ENCODE data around the gene ABLIM3. TPM values are rescaled to one million over a fixed set of nuclear protein-coding genes. Genes with fewer than 3 reads are reported as not detected.
"Not testable (repeated sequence)": the region's sequence is repeated elsewhere in the genome, so short reads cannot be mapped to it uniquely, and the experiment has no call there.

The ABLIM3 gene
- total and polyA plus RNA-seq, 2 donors, result 1.4 to 7.3 TPM

DNA sequence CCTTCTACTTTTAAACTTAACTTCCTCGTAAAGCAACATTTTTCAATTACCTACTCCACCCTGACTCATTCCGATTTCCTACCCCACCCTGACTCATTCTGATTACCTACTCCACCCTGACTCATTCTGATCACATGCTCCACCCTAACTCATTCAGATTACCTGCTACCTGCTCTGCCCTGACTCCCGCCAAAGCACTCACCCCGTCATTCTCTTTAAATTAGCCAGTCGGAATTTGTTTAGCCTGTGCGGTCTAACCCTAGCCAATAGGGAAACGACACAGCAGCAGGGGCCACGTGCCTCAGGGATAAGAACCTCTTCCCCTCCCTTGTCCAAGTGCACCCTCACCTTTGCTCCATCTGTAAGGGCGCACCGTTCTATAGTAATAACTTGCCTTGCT, 46.3 kb downstream of the ABLIM3 start:
- WGBS, result 97% methylated on average over 10 of the region's 10 CpGs
- DNase-seq (ENCODE audit: low read depth in 6 of 9, low spot score in 9 of 9), result not testable (repeated sequence)

DNA sequence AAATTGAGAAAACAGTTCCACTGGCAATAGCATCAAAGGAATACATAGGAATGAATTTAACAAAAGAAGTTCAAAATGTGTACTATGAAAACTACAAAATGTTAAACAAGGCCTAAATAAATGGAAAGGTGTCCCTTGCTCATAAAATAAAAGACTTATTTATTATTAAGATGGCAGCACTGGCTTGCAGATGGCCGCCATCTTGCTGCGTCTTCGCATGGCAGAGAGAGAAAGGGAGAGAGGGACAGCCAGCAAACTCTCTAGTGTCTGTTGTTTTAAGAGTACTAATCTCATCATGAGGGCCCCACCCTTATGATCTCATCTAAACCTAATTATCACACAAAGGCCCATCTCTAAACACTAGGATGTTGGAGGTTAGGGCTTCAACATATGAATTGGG, 47.1 kb downstream of the ABLIM3 start:
- Histone ChIP-seq H3K27me3 (ENCODE audit: control insufficient read depth in 2 of 2, insufficient read depth in 1 of 2, low read length in 1 of 2) (no peaks in the 10 kb centered on the region), H3K27ac (ENCODE audit: low read depth in 1 of 2, low read length in 1 of 2) (no peak overlapping the region), H3K4me1 (ENCODE audit: control insufficient read depth in 2 of 2, insufficient read depth in 2 of 2, low read length in 2 of 2) (no peaks in the 10 kb centered on the region), H3K36me3 (ENCODE audit: control insufficient read depth in 2 of 2, insufficient read depth in 2 of 2, low read length in 1 of 2) (no peaks in the 10 kb centered on the region), H3K4me3 (ENCODE audit: low read length in 2 of 2) (no peak overlapping the region), H3K9me3 (ENCODE audit: control insufficient read depth in 2 of 2, insufficient read depth in 1 of 2, low read length in 1 of 2) (no peaks in the 10 kb centered on the region)
- no peak for DNase-seq (ENCODE audit: low read depth in 6 of 9, low spot score in 9 of 9)
- 96% methylated on average over 3 of the region's 3 CpGs for WGBS

More for the DNA sequence above, 46.3 kb downstream of the ABLIM3 start:
- H3K4me3 ChIP-seq (ENCODE audit: low read length in 2 of 2); H3K4me1 ChIP-seq (ENCODE audit: control insufficient read depth in 2 of 2, insufficient read depth in 2 of 2, low read length in 2 of 2); H3K36me3 ChIP-seq (ENCODE audit: control insufficient read depth in 2 of 2, insufficient read depth in 2 of 2, low read length in 1 of 2); H3K9me3 ChIP-seq (ENCODE audit: control insufficient read depth in 2 of 2, insufficient read depth in 1 of 2, low read length in 1 of 2); H3K27me3 ChIP-seq (ENCODE audit: control insufficient read depth in 2 of 2, insufficient read depth in 1 of 2, low read length in 1 of 2); H3K27ac ChIP-seq (ENCODE audit: low read depth in 1 of 2, low read length in 1 of 2): not testable (repeated sequence)

- 90% methylated on average over 9 of the region's 9 CpGs for WGBS
- Histone ChIP-seq H3K36me3 (ENCODE audit: control insufficient read depth in 2 of 2, insufficient read depth in 2 of 2, low read length in 1 of 2) (no peaks in the 10 kb centered on the region), H3K27me3 (ENCODE audit: control insufficient read depth in 2 of 2, insufficient read depth in 1 of 2, low read length in 1 of 2) (no peaks in the 10 kb centered on the region), H3K4me3 (ENCODE audit: low read length in 2 of 2) (no peak overlapping the region), H3K4me1 (ENCODE audit: control insufficient read depth in 2 of 2, insufficient read depth in 2 of 2, low read length in 2 of 2) (no peaks in the 10 kb centered on the region), H3K27ac (ENCODE audit: low read depth in 1 of 2, low read length in 1 of 2) (no peak overlapping the region), H3K9me3 (ENCODE audit: control insufficient read depth in 2 of 2, insufficient read depth in 1 of 2, low read length in 1 of 2) (no peaks in the 10 kb centered on the region)
- DNase-seq (ENCODE audit: low read depth in 6 of 9, low spot score in 9 of 9), result no peak
Measured at GRCh38 chr5:149195337-149195887, 54.1 kb downstream of the ABLIM3 start.

DNA sequence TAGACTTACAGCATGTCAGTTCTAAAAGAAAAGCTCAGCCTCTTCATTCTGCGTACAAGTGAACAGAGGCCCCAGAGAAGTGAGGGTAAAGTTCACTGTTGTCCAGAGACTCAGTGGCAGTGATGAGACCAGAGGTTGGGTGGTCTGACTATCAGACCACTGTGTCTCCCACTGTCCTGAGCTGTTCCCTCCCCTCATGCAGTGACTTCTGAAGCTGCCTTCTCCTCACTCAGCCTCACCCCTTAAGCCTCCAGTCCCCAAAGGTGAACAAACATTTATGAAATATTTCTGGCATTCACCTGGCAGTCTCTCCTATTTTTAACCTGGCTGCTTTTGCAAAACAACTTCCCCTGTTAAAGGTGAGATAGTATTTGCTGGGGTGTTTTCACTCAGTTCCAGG, 54.7 kb downstream of the ABLIM3 start:
- 100% methylated on average over 1 of the region's 1 CpG for WGBS
- Histone ChIP-seq H3K4me3 (ENCODE audit: low read length in 2 of 2) (no peak overlapping the region), H3K9me3 (ENCODE audit: control insufficient read depth in 2 of 2, insufficient read depth in 1 of 2, low read length in 1 of 2) (no peaks in the 10 kb centered on the region), H3K27me3 (ENCODE audit: control insufficient read depth in 2 of 2, insufficient read depth in 1 of 2, low read length in 1 of 2) (no peaks in the 10 kb centered on the region), H3K4me1 (ENCODE audit: control insufficient read depth in 2 of 2, insufficient read depth in 2 of 2, low read length in 2 of 2) (no peaks in the 10 kb centered on the region), H3K27ac (ENCODE audit: low read depth in 1 of 2, low read length in 1 of 2) (no peak overlapping the region), H3K36me3 (ENCODE audit: control insufficient read depth in 2 of 2, insufficient read depth in 2 of 2, low read length in 1 of 2) (no peaks in the 10 kb centered on the region)
- no peak for DNase-seq (ENCODE audit: low read depth in 6 of 9, low spot score in 9 of 9)

- H3K4me1 ChIP-seq (ENCODE audit: control insufficient read depth in 2 of 2, insufficient read depth in 2 of 2, low read length in 2 of 2), result no peaks in the 10 kb centered on the region
- 95% methylated on average over 9 of the region's 9 CpGs for WGBS
- no peak overlapping the region for H3K27ac ChIP-seq (ENCODE audit: low read depth in 1 of 2, low read length in 1 of 2)
- no peak for DNase-seq (ENCODE audit: low read depth in 6 of 9, low spot score in 9 of 9)
- no peaks in the 10 kb centered on the region for H3K27me3 ChIP-seq (ENCODE audit: control insufficient read depth in 2 of 2, insufficient read depth in 1 of 2, low read length in 1 of 2)
- no peaks in the 10 kb centered on the region for H3K9me3 ChIP-seq (ENCODE audit: control insufficient read depth in 2 of 2, insufficient read depth in 1 of 2, low read length in 1 of 2)
- no peaks in the 10 kb centered on the region for H3K36me3 ChIP-seq (ENCODE audit: control insufficient read depth in 2 of 2, insufficient read depth in 2 of 2, low read length in 1 of 2)
- H3K4me3 ChIP-seq (ENCODE audit: low read length in 2 of 2), result no peak overlapping the region
Measured at GRCh38 chr5:149198148-149198547, 56.9 kb downstream of the ABLIM3 start.

DNA sequence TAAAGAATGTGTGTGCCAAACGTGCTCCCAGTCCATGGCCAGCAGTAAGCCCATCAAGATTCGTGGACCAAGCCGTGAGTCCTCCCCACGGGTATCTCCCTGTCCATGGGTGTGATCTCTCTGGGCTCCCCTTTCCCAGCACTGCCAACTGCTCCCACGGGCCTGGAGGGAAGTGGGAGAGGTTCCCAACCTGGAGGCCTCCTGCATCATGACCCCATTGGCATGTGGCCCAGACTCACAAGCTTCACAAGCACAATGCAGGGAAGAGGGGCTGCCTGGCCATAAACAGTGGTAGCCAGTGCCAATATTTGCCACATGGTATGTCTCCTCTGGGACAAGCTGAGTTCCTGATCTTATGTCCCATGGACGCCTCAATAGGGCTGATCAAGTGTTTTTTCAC, 59.1 kb downstream of the ABLIM3 start:
- Histone ChIP-seq H3K27me3 (ENCODE audit: control insufficient read depth in 2 of 2, insufficient read depth in 1 of 2, low read length in 1 of 2) (no peaks in the 10 kb centered on the region), H3K27ac (ENCODE audit: low read depth in 1 of 2, low read length in 1 of 2) (no peak overlapping the region), H3K36me3 (ENCODE audit: control insufficient read depth in 2 of 2, insufficient read depth in 2 of 2, low read length in 1 of 2) (no peaks in the 10 kb centered on the region), H3K9me3 (ENCODE audit: control insufficient read depth in 2 of 2, insufficient read depth in 1 of 2, low read length in 1 of 2) (no peaks in the 10 kb centered on the region), H3K4me3 (ENCODE audit: low read length in 2 of 2) (no peak overlapping the region), H3K4me1 (ENCODE audit: control insufficient read depth in 2 of 2, insufficient read depth in 2 of 2, low read length in 2 of 2) (no peaks in the 10 kb centered on the region)
- WGBS, result 77% methylated on average over 6 of the region's 6 CpGs
- no peak for DNase-seq (ENCODE audit: low read depth in 6 of 9, low spot score in 9 of 9)

GRCh38 chr5:149201121-149201637, 59.9 kb downstream of the ABLIM3 start:
- WGBS, result 95% methylated on average over 6 of the region's 6 CpGs
- H3K36me3 ChIP-seq (ENCODE audit: control insufficient read depth in 2 of 2, insufficient read depth in 2 of 2, low read length in 1 of 2), result no peaks in the 10 kb centered on the region
- no peak for DNase-seq (ENCODE audit: low read depth in 6 of 9, low spot score in 9 of 9)
- no peak overlapping the region for H3K27ac ChIP-seq (ENCODE audit: low read depth in 1 of 2, low read length in 1 of 2)
- H3K4me3 ChIP-seq (ENCODE audit: low read length in 2 of 2), result no peak overlapping the region
- no peaks in the 10 kb centered on the region for H3K27me3 ChIP-seq (ENCODE audit: control insufficient read depth in 2 of 2, insufficient read depth in 1 of 2, low read length in 1 of 2)
- H3K9me3 ChIP-seq (ENCODE audit: control insufficient read depth in 2 of 2, insufficient read depth in 1 of 2, low read length in 1 of 2), result no peaks in the 10 kb centered on the region
- no peaks in the 10 kb centered on the region for H3K4me1 ChIP-seq (ENCODE audit: control insufficient read depth in 2 of 2, insufficient read depth in 2 of 2, low read length in 2 of 2)

- Histone ChIP-seq H3K4me3 (ENCODE audit: low read length in 2 of 2) (no peak overlapping the region), H3K36me3 (ENCODE audit: control insufficient read depth in 2 of 2, insufficient read depth in 2 of 2, low read length in 1 of 2) (no peaks in the 10 kb centered on the region), H3K27ac (ENCODE audit: low read depth in 1 of 2, low read length in 1 of 2) (no peak overlapping the region), H3K27me3 (ENCODE audit: control insufficient read depth in 2 of 2, insufficient read depth in 1 of 2, low read length in 1 of 2) (no peaks in the 10 kb centered on the region), H3K9me3 (ENCODE audit: control insufficient read depth in 2 of 2, insufficient read depth in 1 of 2, low read length in 1 of 2) (no peaks in the 10 kb centered on the region), H3K4me1 (ENCODE audit: control insufficient read depth in 2 of 2, insufficient read depth in 2 of 2, low read length in 2 of 2) (no peaks in the 10 kb centered on the region)
- 100% methylated on average over 1 of the region's 1 CpG for WGBS
- DNase-seq (ENCODE audit: low read depth in 6 of 9, low spot score in 9 of 9), result no peak
Measured at GRCh38 chr5:149202910-149203451, 61.7 kb downstream of the ABLIM3 start.

DNA sequence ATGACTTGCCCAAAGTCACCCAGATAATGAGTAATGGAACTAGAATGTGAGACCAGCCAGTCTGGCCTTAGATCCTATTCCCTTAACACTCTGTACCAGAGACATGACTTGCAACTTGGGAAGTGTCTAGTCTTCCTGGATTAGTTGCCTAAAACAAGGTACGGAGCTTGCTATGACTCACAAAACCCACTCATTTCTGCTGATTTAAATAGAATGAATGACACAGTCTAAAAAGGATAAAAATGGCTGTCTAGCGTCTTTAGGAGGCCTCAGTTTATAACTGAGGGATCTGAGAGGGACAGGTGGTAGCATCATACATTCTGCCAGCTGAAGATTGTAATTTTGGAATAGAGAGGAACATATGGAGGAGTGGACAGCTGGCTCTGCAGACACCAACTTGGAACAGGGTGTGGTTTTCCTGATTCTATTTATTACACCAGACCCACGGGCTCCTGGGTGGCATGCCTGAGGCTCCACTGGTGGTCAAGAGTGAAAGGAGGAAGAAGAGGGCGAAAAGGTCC, 62.7 kb downstream of the ABLIM3 start:
- Histone ChIP-seq H3K4me1 (ENCODE audit: control insufficient read depth in 2 of 2, insufficient read depth in 2 of 2, low read length in 2 of 2) (no peaks in the 10 kb centered on the region), H3K4me3 (ENCODE audit: low read length in 2 of 2) (no peak overlapping the region), H3K9me3 (ENCODE audit: control insufficient read depth in 2 of 2, insufficient read depth in 1 of 2, low read length in 1 of 2) (no peaks in the 10 kb centered on the region), H3K27me3 (ENCODE audit: control insufficient read depth in 2 of 2, insufficient read depth in 1 of 2, low read length in 1 of 2) (no peaks in the 10 kb centered on the region), H3K36me3 (ENCODE audit: control insufficient read depth in 2 of 2, insufficient read depth in 2 of 2, low read length in 1 of 2) (no peaks in the 10 kb centered on the region), H3K27ac (ENCODE audit: low read depth in 1 of 2, low read length in 1 of 2) (no peak overlapping the region)
- 73% methylated on average over 4 of the region's 4 CpGs for WGBS
- DNase-seq (ENCODE audit: low read depth in 6 of 9, low spot score in 9 of 9), result no peak

All from thymus (tissue), 11 donors.